Mesothelial cell of epicardium (in vitro differentiated cells): Measurements from ENCODE around the gene GET3. TPM values are rescaled to one million over a fixed set of nuclear protein-coding genes. Genes with fewer than 3 reads are reported as not detected.
A peak's percentile ranks its signal among the peaks of the same experiment; 100 is the strongest.
"Not testable (repeated sequence)": the region's sequence is repeated elsewhere in the genome, so short reads cannot be mapped to it uniquely, and the experiment has no call there.

ENCODE experiments used
- DNase-seq, 2 experiments: peaks; one replicate each; pipeline ENCODE4 v3.0.0; 2021; ENCODE audit warnings: low spot score in 2 of 2; ENCODE audit not compliant: unreplicated experiment in 2 of 2
- H3K27ac Mint-ChIP-seq: 2 replicates; pipeline ENCODE4 v1.8.0; 2021; ENCODE audit warnings: mixed read lengths
- H3K27me3 Mint-ChIP-seq: 2 replicates; pipeline ENCODE4 v1.8.0; 2021; ENCODE audit warnings: low read depth, mixed read lengths
- H3K36me3 Mint-ChIP-seq: 2 replicates; pipeline ENCODE4 v1.8.0; 2021; ENCODE audit warnings: mixed read lengths
- H3K4me1 Mint-ChIP-seq: 2 replicates; pipeline ENCODE4 v1.8.0; 2021; ENCODE audit warnings: mixed read lengths
- H3K4me3 Mint-ChIP-seq: 2 replicates; pipeline ENCODE4 v1.8.0; 2021; ENCODE audit warnings: mild to moderate bottlenecking, moderate library complexity, mixed read lengths
- H3K9me3 Mint-ChIP-seq: 2 replicates; pipeline ENCODE4 v1.8.0; 2021; ENCODE audit warnings: mixed read lengths
- CTCF ChIP-seq: fragments of 200-600 bp; sonication (generic); IDR thresholded peaks from one replicate; pipeline ENCODE4 v1.5.0; 2021; ENCODE audit warnings: antibody characterized with exemption; ENCODE audit not compliant: unreplicated experiment
- total RNA-seq: library from RNA; stranded (reverse); gene quantifications from 3 replicates; pipeline ENCODE4 v1.2.1, GENCODE V29; 2021

GET3 gene
- total RNA-seq, 1 donor from 2014 or later, result 46.9 TPM

GRCh38 chr19:12793290-12794195 lies 56.2 kb downstream of the GET3 start:
- Mint-ChIP-seq H3K9me3 (no peaks in the 10 kb centered on the region), H3K4me1 (peaks cover 33% of the 10 kb centered on the region), H3K27ac (peak overlapping the region; percentile 99), H3K36me3 (peaks cover 2% of the 10 kb centered on the region), H3K4me3 (peak overlapping the region; percentile 93), H3K27me3 (no peaks in the 10 kb centered on the region)
- TF ChIP-seq CTCF, result no peak
- DNase-seq, result peak; percentile 94 to 96

- H3K27me3 Mint-ChIP-seq, result no peaks in the 10 kb centered on the region
- no peak for TF ChIP-seq CTCF
These were observed 57.1 kb downstream of the GET3 start for GRCh38 chr19:12794196-12794941.

GRCh38 chr19:12794971-12795381 lies 57.7 kb downstream of the GET3 start:
- no peaks in the 10 kb centered on the region for H3K9me3 Mint-ChIP-seq
- H3K4me3 Mint-ChIP-seq, result peak overlapping the region; percentile 55
- H3K36me3 Mint-ChIP-seq, result peaks cover 2% of the 10 kb centered on the region
- H3K27ac Mint-ChIP-seq, result no peak overlapping the region
- H3K4me1 Mint-ChIP-seq, result peaks cover 28% of the 10 kb centered on the region
- no peaks in the 10 kb centered on the region for H3K27me3 Mint-ChIP-seq
- TF ChIP-seq CTCF, result no peak
- DNase-seq, result no peak

More at GRCh38 chr19:12794196-12794941, 57.1 kb downstream of the GET3 start:
- Mint-ChIP-seq H3K4me1 (peaks cover 25% of the 10 kb centered on the region), H3K36me3 (peaks cover 2% of the 10 kb centered on the region), H3K9me3 (no peaks in the 10 kb centered on the region), H3K27ac (peak overlapping the region; percentile 93), H3K4me3 (peak overlapping the region; percentile 55)
- no peak for DNase-seq

GRCh38 chr19:12796146-12797071 lies 59.1 kb downstream of the GET3 start:
- peak in 1 of 2 experiments; percentile 81 for DNase-seq
- H3K27me3 Mint-ChIP-seq, result no peaks in the 10 kb centered on the region
- H3K27ac Mint-ChIP-seq, result peak overlapping the region; percentile 72
- no peak overlapping the region for H3K4me3 Mint-ChIP-seq
- peaks cover 2% of the 10 kb centered on the region for H3K36me3 Mint-ChIP-seq
- peaks cover 29% of the 10 kb centered on the region for H3K4me1 Mint-ChIP-seq
- H3K9me3 Mint-ChIP-seq, result no peaks in the 10 kb centered on the region
- TF ChIP-seq CTCF, result peak; percentile 92

- no peak for TF ChIP-seq CTCF
- H3K27me3 Mint-ChIP-seq, result no peaks in the 10 kb centered on the region
- H3K9me3 Mint-ChIP-seq, result no peaks in the 10 kb centered on the region
- no peak for DNase-seq
- no peak overlapping the region for H3K4me3 Mint-ChIP-seq
- peaks cover 30% of the 10 kb centered on the region for H3K4me1 Mint-ChIP-seq
- peaks cover 2% of the 10 kb centered on the region for H3K36me3 Mint-ChIP-seq
- H3K27ac Mint-ChIP-seq, result no peak overlapping the region
These were observed 59.9 kb downstream of the GET3 start for GRCh38 chr19:12797141-12797587.

- H3K4me3 Mint-ChIP-seq, H3K27ac Mint-ChIP-seq, H3K27me3 Mint-ChIP-seq, DNase-seq, H3K36me3 Mint-ChIP-seq, H3K9me3 Mint-ChIP-seq: not testable (repeated sequence)
- peaks cover 34% of the 10 kb centered on the region for H3K4me1 Mint-ChIP-seq
These were observed 60.3 kb downstream of the GET3 start for GRCh38 chr19:12797607-12798006.
